GM23248 (cell line): Measurements from ENCODE around the gene HYDIN. TPM values are rescaled to one million over a fixed set of nuclear protein-coding genes. Genes with fewer than 3 reads are reported as not detected.

Experiments used
- DNase-seq: peaks from one replicate; pipeline ENCODE4 v3.0.0-alpha.2; 2015
- H2AFZ ChIP-seq: fragments of 200-600 bp; sonication (generic); 2 replicates; pipeline ENCODE4 v1.6.1; 2016; ENCODE audit warnings: antibody characterized with exemption
- H3F3A ChIP-seq: fragments of 200-600 bp; sonication (generic); 2 replicates; pipeline ENCODE4 v1.6.1; 2016; ENCODE audit warnings: mild to moderate bottlenecking, antibody characterized with exemption, mixed run types; ENCODE audit not compliant: insufficient read depth
- H3K27ac ChIP-seq: fragments of 200-600 bp; sonication (generic); 2 replicates; pipeline ENCODE4 v1.5.1; 2016; ENCODE audit warnings: mild to moderate bottlenecking
- H3K27me3 ChIP-seq: fragments of 200-600 bp; sonication (generic); replicated peaks from 2 replicates; pipeline ENCODE4 v1.6.1; 2016; ENCODE audit warnings: mild to moderate bottlenecking; ENCODE audit not compliant: insufficient read depth
- H3K36me3 ChIP-seq: fragments of 200-600 bp; sonication (generic); 2 replicates; pipeline ENCODE4 v1.6.1; 2016; ENCODE audit warnings: low read depth, mild to moderate bottlenecking
- H3K4me1 ChIP-seq: fragments of 200-600 bp; sonication (generic); 2 replicates; pipeline ENCODE4 v1.6.1; 2016; ENCODE audit warnings: mild to moderate bottlenecking; ENCODE audit not compliant: insufficient read depth
- H3K4me2 ChIP-seq: fragments of 200-600 bp; sonication (generic); one replicate; pipeline ENCODE4 v1.6.1; 2016; ENCODE audit warnings: mild to moderate bottlenecking; ENCODE audit not compliant: unreplicated experiment
- H3K4me3 ChIP-seq: fragments of 200-600 bp; sonication (generic); 2 replicates; pipeline ENCODE4 v1.5.1; 2016; ENCODE audit warnings: mild to moderate bottlenecking
- H3K79me2 ChIP-seq: fragments of 200-600 bp; sonication (generic); 2 replicates; pipeline ENCODE4 v1.6.1; 2016; ENCODE audit warnings: mild to moderate bottlenecking; ENCODE audit not compliant: insufficient read depth
- H3K9ac ChIP-seq: fragments of 200-600 bp; sonication (generic); 2 replicates; pipeline ENCODE4 v1.6.1; 2016; ENCODE audit warnings: mild to moderate bottlenecking
- H3K9me2 ChIP-seq: fragments of 200-600 bp; sonication (generic); 2 replicates; pipeline ENCODE4 v1.6.1; 2016; ENCODE audit warnings: mixed run types, mild to moderate bottlenecking, moderate library complexity; ENCODE audit not compliant: insufficient read depth
- H3K9me3 ChIP-seq: fragments of 200-600 bp; sonication (generic); one replicate; pipeline ENCODE4 v1.6.1; 2017; ENCODE audit warnings: low read depth
- H4K20me1 ChIP-seq: fragments of 200-600 bp; sonication (generic); 2 replicates; pipeline ENCODE4 v1.6.0; 2016; ENCODE audit not compliant: insufficient read depth
- EZH2 ChIP-seq: fragments of 200-600 bp; sonication (generic); IDR thresholded peaks from 2 replicates; pipeline ENCODE4 v1.6.1; 2018; ENCODE audit warnings: antibody characterized with exemption, mild to moderate bottlenecking; ENCODE audit not compliant: insufficient read depth, poor library complexity, severe bottlenecking
- EZH2phosphoT487 ChIP-seq: fragments of 200-600 bp; sonication (generic); IDR thresholded peaks from 2 replicates; pipeline ENCODE4 v1.6.1; 2018; ENCODE audit warnings: antibody characterized with exemption, moderate library complexity, mild to moderate bottlenecking, low read depth; ENCODE audit not compliant: insufficient read depth
- WGBS, 2 experiments: methylation state at CpG; one replicate each; pipeline ENCODE4 v1.1.6; 2015 to 2017; ENCODE audit warnings: low lambda C conversion rate in 2 of 2, low coverage in 1 of 2; ENCODE audit errors: missing lambda C conversion rate in 2 of 2; 5-methylcytosine and 5-hydroxymethylcytosine counted together
- in situ Hi-C: fragments of 300-500 bp; cut with MboI; formaldehyde crosslinking; loops from 2 replicates; pipeline ENCODE4 v1.15.0; 2020
- polyA plus RNA-seq: library from polyadenylated mRNA; unstranded; fragments of >200 nt; fragmentation: Nextera tagmentation; extraction: Ambion mirVana; gene quantifications from 2 replicates; pipeline ENCODE4 v1.2.1, GENCODE V29; 2016
- total RNA-seq: library from RNA; depleted of rRNA; stranded (reverse); fragments of >200 nt; shearing (Covaris generic); gene quantifications from 2 replicates; pipeline ENCODE4 v1.2.3, GENCODE V29; 2014

Gene HYDIN
- total and polyA plus RNA-seq, 2 experiments from 2014 or later, result 0.50 to 0.54 TPM

DNA sequence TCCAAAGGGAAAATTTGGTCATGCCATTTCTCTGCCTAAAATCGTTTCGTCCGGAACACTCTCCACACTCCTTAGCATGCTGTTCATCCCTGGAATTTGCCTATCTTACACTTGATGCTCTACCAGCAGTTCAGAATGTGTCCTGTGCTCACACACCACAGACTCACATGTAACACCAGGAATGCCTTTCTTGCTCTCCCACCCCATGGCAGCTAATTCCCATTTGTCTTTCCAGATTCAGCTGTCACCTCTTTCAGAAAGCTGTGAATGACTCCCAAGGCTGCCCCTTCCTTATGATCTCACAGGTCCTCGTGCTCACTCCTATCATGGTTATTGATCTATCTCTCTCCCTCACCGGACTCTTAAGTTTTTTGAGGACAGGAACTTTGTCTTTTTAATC lies 38.1 kb downstream of the HYDIN start:
- Histone ChIP-seq H3K9ac (no peak overlapping the region), H3F3A (no peaks in the 10 kb centered on the region), H3K4me1 (no peaks in the 10 kb centered on the region), H3K9me3 (no peaks in the 10 kb centered on the region), H3K4me3 (no peak overlapping the region), H3K27me3 (0 out of 2 replicates have a peak, but pooled peaks cover 3% of the 10 kb centered on the region), H4K20me1 (no peaks in the 10 kb centered on the region), H3K79me2 (no peaks in the 10 kb centered on the region), H3K4me2 (no peak overlapping the region), H2AFZ (no peak overlapping the region), H3K27ac (no peak overlapping the region), H3K36me3 (no peaks in the 10 kb centered on the region), H3K9me2 (no peaks in the 10 kb centered on the region)
- 17 to 25% methylated on average over 5 of the region's 5 CpGs for WGBS, 2 experiments
- in situ Hi-C loops, result no loop called here
- TF ChIP-seq EZH2 (no peak), EZH2phosphoT487 (no peak)
- no peak for DNase-seq

DNA sequence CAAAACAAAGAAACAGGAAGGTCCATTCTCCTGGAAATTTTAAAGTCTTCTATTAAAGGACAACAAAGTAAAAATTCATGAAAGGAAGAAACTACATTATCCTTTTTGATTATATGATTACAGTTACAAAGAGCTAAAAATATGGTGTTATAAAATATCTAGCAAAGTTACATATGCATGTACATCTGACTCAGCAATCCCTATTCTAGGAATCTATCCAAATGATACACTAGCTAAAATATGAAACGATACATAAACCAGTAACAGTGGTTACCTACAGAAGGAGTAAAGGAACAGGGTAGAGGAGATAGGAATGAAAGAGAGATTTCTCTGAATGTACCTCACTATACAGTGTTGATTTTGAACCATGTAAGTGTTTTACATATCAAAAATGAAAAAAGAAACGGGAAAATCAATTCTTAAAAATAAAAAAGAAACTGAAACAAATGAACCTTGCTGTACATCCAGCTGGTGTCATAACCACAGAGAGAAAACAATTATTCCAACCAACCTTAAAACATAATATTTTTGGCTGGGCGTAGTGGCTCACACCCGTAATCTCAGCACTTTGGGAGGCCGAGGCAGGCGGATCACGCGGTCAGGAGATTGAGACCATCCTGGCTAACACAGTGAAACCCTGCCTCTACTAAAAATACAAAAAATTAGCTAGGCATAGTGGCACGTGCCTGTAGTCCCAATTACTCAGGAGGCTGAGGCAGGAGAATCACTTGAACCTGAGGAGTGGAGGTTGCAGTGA lies 41.4 kb downstream of the HYDIN start:
- in situ Hi-C loops, result no loop called here
- no peaks in the 10 kb centered on the region for H3K4me1 ChIP-seq
- no peak overlapping the region for H3K9ac ChIP-seq
- H3K9me3 ChIP-seq, result no peaks in the 10 kb centered on the region
- DNase-seq, result no peak
- no peak overlapping the region for H2AFZ ChIP-seq
- H3K79me2 ChIP-seq, result no peaks in the 10 kb centered on the region
- H4K20me1 ChIP-seq, result no peaks in the 10 kb centered on the region
- H3K27ac ChIP-seq, result no peak overlapping the region
- no peak overlapping the region for H3K4me3 ChIP-seq
- no peaks in the 10 kb centered on the region for H3K9me2 ChIP-seq
- H3K4me2 ChIP-seq, result no peak overlapping the region
- no peaks in the 10 kb centered on the region for H3F3A ChIP-seq
- no peaks in the 10 kb centered on the region for H3K36me3 ChIP-seq
- 67 to 68% methylated on average over 9 of the region's 9 CpGs for WGBS, 2 experiments
- TF ChIP-seq EZH2phosphoT487 (no peak), EZH2 (no peak)
- H3K27me3 ChIP-seq, result 0 out of 2 replicates have a peak, but pooled peaks cover 3% of the 10 kb centered on the region

DNA sequence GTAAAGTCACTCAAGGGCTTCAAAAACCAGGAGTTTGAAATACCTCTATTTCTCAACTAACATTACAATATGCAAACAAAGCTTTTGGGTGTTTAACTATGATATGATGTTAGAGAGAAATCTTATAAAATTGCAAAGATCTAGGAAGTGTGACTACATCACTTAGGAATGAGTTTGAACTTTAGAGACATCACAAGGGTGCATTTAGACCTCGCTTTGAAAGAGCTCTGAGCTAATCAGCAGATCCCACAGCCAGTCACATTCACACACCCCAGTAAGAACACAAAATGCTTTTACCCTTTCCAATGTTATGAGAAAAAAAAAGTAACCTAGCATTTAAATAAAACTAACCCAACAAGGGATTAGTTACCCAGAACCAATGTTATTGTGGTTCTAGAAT lies 45.2 kb downstream of the HYDIN start:
- Histone ChIP-seq H3K79me2 (no peaks in the 10 kb centered on the region), H3K9me3 (no peaks in the 10 kb centered on the region), H3K9me2 (no peaks in the 10 kb centered on the region), H3F3A (no peaks in the 10 kb centered on the region), H2AFZ (no peak overlapping the region), H3K27ac (no peak overlapping the region), H3K4me3 (no peak overlapping the region), H3K4me2 (no peak overlapping the region), H3K36me3 (no peaks in the 10 kb centered on the region), H3K9ac (no peak overlapping the region), H3K4me1 (no peaks in the 10 kb centered on the region), H4K20me1 (no peaks in the 10 kb centered on the region), H3K27me3 (no peaks in the 10 kb centered on the region)
- 16 to 37% methylated on average over 1 of the region's 1 CpG for WGBS, 2 experiments
- in situ Hi-C loops, result no loop called here
- TF ChIP-seq EZH2phosphoT487, result no peak
- DNase-seq, result no peak

DNA sequence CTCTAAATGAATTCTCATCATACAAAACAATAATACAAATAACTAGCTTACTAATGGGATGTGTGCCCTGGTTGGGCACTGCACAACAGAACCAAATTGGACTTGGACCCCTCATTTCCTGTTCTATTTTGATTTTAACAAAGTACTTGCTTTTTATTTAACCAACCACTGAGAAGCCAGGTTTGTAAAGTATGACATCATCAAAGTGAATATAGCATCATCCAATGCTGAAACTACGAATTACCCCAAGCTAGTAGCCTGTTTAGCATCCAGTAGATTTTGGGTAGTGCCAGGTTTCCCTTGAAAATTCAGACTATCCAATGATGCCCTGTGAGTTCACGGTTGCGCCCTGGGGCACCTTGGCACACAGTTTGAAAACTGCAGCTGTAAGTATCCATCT lies 51.0 kb downstream of the HYDIN start:
- TF ChIP-seq EZH2phosphoT487 (no peak), EZH2 (no peak)
- Histone ChIP-seq H3K9me3 (no peaks in the 10 kb centered on the region), H3K4me2 (no peak overlapping the region), H2AFZ (no peak overlapping the region), H3K9ac (no peak overlapping the region), H3K4me3 (no peak overlapping the region), H3F3A (no peaks in the 10 kb centered on the region), H3K27ac (no peak overlapping the region), H3K27me3 (no peaks in the 10 kb centered on the region), H3K4me1 (no peaks in the 10 kb centered on the region), H4K20me1 (no peaks in the 10 kb centered on the region), H3K36me3 (no peaks in the 10 kb centered on the region), H3K9me2 (no peaks in the 10 kb centered on the region), H3K79me2 (no peaks in the 10 kb centered on the region)
- WGBS, 2 experiments, result 59 to 67% methylated on average over 3 of the region's 3 CpGs
- no peak for DNase-seq
- in situ Hi-C loops, result no loop called here
